Measurements from ENCODE around the gene SLC35G3.
A peak's percentile ranks its signal among the peaks of the same experiment; 100 is the strongest.
"Not testable (repeated sequence)": the region's sequence is repeated elsewhere in the genome, so short reads cannot be mapped to it uniquely, and the experiment has no call there.

The SLC35G3 gene

GRCh38 chr17:35194001-35194400 lies at the start of gene SLC35G3:
Gene SLC35G3 (minus strand): TSS chr17:35194393. CDS start chr17:35194307, 86 bp downstream.
- DNase-seq, result not testable (repeated sequence)

- peak in 5 of 6 experiments; percentile 23 to 58 (median 35) for DNase-seq
Measured at GRCh38 chr17:35243561-35244340, 49.6 kb upstream of the SLC35G3 start.

GRCh38 chr17:35242805-35243560 lies 48.8 kb upstream of the SLC35G3 start, which contains the start of gene SLFN5:
Gene SLFN5 (plus strand): TSS chr17:35243072. CDS start chr17:35258691, 15,619 bp downstream.
- peak; percentile 90 to 95 (median 92) for DNase-seq

GRCh38 chr17:35242158-35242804 lies 48.1 kb upstream of the SLC35G3 start:
- peak; percentile 77 to 94 (median 82) for DNase-seq

GRCh38 chr17:35241520-35241919 lies 47.3 kb upstream of the SLC35G3 start:
- peak in 5 of 6 experiments; percentile 3 to 61 (median 47) for DNase-seq

GRCh38 chr17:35240861-35241260 lies 46.7 kb upstream of the SLC35G3 start:
- peak in 1 of 6 experiments; percentile 27 for DNase-seq

- peak in 3 of 6 experiments; percentile 9 to 31 (median 24) for DNase-seq
Measured at GRCh38 chr17:35239823-35240222, 45.6 kb upstream of the SLC35G3 start.

GRCh38 chr17:35238821-35239220 lies 44.6 kb upstream of the SLC35G3 start:
- peak in 2 of 6 experiments; percentile 23 to 25 for DNase-seq

- DNase-seq, result no peak
Measured at GRCh38 chr17:35236821-35237220, 42.6 kb upstream of the SLC35G3 start.

GRCh38 chr17:35235917-35236316 lies 41.7 kb upstream of the SLC35G3 start:
- peak in 2 of 6 experiments; percentile 16 to 24 for DNase-seq

GRCh38 chr17:35235289-35235688 lies 41.1 kb upstream of the SLC35G3 start:
- DNase-seq, result peak in 1 of 6 experiments; percentile 17

- not testable (repeated sequence) for DNase-seq
Measured at GRCh38 chr17:35234315-35234714, 40.1 kb upstream of the SLC35G3 start.

GRCh38 chr17:35229638-35230037 lies 35.4 kb upstream of the SLC35G3 start:
- no peak for DNase-seq

GRCh38 chr17:35227546-35227945 lies 33.4 kb upstream of the SLC35G3 start:
- DNase-seq, result no peak

- DNase-seq, result no peak
Measured at GRCh38 chr17:35224436-35224835, 30.2 kb upstream of the SLC35G3 start.

GRCh38 chr17:35222452-35222851 lies 28.3 kb upstream of the SLC35G3 start:
- no peak for DNase-seq

GRCh38 chr17:35218915-35219314 lies 24.7 kb upstream of the SLC35G3 start:
- no peak for DNase-seq

GRCh38 chr17:35217107-35217506 lies 22.9 kb upstream of the SLC35G3 start:
- DNase-seq, result peak in 1 of 6 experiments; percentile 15

- peak in 4 of 6 experiments; percentile 6 to 83 (median 50) for DNase-seq
Measured at GRCh38 chr17:35214631-35215273, 20.6 kb upstream of the SLC35G3 start.

GRCh38 chr17:35214192-35214591 lies 20.0 kb upstream of the SLC35G3 start:
- DNase-seq, result peak in 5 of 6 experiments; percentile 20 to 91 (median 86)

GRCh38 chr17:35213412-35213940 lies 19.3 kb upstream of the SLC35G3 start:
- peak in 1 of 6 experiments; percentile 45 for DNase-seq

GRCh38 chr17:35212668-35213067 lies 18.5 kb upstream of the SLC35G3 start:
- no peak for DNase-seq
